Measurements from ENCODE around the gene PIK3R3.

DNA sequence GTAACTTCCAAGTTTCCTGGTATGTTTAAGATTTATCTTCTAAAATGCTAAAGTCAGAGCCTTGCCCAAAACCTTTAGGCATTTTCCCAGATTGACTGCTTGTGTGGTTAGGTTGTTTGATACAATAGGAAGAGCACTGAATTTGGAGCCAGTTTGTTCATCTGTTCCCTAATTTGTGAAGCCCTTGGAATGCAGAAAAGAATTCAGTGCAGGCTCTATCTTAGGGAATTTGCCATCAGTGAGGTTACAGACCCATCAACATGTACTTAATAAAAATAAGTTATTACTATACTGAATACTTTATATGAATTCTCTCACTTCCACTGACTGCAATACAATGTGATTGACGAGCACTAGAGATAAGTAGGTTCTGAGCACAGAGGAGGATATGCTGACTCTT is 120.2 kb downstream of the PIK3R3 start:
- TF ChIP-seq, protein P1, sequence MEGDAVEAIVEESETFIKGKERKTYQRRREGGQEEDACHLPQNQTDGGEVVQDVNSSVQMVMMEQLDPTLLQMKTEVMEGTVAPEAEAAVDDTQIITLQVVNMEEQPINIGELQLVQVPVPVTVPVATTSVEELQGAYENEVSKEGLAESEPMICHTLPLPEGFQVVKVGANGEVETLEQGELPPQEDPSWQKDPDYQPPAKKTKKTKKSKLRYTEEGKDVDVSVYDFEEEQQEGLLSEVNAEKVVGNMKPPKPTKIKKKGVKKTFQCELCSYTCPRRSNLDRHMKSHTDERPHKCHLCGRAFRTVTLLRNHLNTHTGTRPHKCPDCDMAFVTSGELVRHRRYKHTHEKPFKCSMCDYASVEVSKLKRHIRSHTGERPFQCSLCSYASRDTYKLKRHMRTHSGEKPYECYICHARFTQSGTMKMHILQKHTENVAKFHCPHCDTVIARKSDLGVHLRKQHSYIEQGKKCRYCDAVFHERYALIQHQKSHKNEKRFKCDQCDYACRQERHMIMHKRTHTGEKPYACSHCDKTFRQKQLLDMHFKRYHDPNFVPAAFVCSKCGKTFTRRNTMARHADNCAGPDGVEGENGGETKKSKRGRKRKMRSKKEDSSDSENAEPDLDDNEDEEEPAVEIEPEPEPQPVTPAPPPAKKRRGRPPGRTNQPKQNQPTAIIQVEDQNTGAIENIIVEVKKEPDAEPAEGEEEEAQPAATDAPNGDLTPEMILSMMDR (conservative IDR thresholded peaks at IDR 0.05; ENCODE audit: low read depth, low read length), result no peak
- no peak for TF ChIP-seq EZH2 (IDR thresholded peaks at IDR 0.05; ENCODE audit: borderline replicate concordance, low read depth, low read length, poor library complexity, severe bottlenecking)
